ENCODE data around the gene PLSCR3.

Gene PLSCR3

GRCh38 chr17:7346761-7347614 is 47.3 kb downstream of the PLSCR3 start:
- no peak for DNase-seq

GRCh38 chr17:7343250-7343649 is 51.1 kb downstream of the PLSCR3 start:
- DNase-seq = no peak

- DNase-seq = no peak
Measured at GRCh38 chr17:7341842-7342241, 52.5 kb downstream of the PLSCR3 start.

- DNase-seq = no peak
Measured at GRCh38 chr17:7340179-7340578, 54.1 kb downstream of the PLSCR3 start.
